Measurements from ENCODE around the gene ZNF189.

GRCh38 chr9:101362450-101362849 is 36.2 kb upstream of the ZNF189 start:
- TF ChIP-seq, protein P1, sequence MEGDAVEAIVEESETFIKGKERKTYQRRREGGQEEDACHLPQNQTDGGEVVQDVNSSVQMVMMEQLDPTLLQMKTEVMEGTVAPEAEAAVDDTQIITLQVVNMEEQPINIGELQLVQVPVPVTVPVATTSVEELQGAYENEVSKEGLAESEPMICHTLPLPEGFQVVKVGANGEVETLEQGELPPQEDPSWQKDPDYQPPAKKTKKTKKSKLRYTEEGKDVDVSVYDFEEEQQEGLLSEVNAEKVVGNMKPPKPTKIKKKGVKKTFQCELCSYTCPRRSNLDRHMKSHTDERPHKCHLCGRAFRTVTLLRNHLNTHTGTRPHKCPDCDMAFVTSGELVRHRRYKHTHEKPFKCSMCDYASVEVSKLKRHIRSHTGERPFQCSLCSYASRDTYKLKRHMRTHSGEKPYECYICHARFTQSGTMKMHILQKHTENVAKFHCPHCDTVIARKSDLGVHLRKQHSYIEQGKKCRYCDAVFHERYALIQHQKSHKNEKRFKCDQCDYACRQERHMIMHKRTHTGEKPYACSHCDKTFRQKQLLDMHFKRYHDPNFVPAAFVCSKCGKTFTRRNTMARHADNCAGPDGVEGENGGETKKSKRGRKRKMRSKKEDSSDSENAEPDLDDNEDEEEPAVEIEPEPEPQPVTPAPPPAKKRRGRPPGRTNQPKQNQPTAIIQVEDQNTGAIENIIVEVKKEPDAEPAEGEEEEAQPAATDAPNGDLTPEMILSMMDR (optimal IDR thresholded peaks at IDR 0.05 in 1 of 3, IDR thresholded peaks at IDR 0.05 in 1 of 3, conservative IDR thresholded peaks at IDR 0.05 in 1 of 3; ENCODE audit: extremely low read depth in 1 of 3, insufficient read depth in 2 of 3, low read length in 3 of 3) = no peak
- TF ChIP-seq EZH2 (IDR thresholded peaks at IDR 0.05; ENCODE audit: low read length) = no peak
